IPS-NIHi7 (cell line): ENCODE data around the gene JAGN1.
"Not testable (repeated sequence)": the region's sequence is repeated elsewhere in the genome, so short reads cannot be mapped to it uniquely, and the experiment has no call there.

Experiments
- DNase-seq: peaks from one replicate; pipeline ENCODE4 v3.0.0; 2012; ENCODE audit warnings: mixed read lengths; ENCODE audit errors: extremely low spot score

The JAGN1 gene

DNA sequence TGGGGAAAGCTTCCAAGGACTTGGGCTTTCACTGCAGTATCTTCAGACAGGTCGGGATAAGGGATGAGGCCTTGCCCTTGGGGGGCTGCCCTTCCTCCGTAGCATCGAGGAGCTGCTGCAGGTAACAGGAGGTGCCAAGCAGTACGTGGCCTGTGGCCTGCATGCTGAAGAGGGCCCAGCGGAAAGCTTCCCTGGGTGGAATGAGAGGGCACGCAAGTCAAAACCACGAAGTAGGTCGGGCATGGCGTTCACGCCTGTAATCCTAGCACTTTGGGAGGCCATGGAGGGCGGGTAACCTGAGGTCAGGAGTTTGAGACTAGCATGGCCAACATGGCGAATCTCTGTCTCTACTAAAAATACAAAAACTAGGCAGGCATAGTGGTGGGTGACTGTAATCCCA lies 23.3 kb upstream of the JAGN1 start:
- DNase-seq, result no peak

DNA sequence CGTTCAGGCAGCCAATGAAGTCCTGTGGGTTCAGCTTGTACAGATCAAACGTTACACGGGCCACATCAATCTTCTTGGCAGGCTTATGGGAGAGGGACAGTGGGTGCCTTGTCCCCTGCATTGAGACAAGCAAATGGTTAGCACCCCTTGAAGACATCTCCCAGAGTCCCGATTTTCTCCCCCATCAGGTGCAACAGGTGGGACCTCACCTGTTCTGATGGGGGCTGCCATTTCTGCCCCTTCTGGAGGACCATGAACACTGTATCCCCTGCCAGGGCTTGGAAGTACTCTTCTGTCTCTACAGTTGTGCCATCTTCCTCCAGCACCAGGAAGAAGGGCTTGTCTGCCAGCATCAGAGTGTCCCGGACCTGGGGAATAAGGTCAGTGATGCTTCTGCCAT lies 20.5 kb upstream of the JAGN1 start:
- no peak for DNase-seq

DNA sequence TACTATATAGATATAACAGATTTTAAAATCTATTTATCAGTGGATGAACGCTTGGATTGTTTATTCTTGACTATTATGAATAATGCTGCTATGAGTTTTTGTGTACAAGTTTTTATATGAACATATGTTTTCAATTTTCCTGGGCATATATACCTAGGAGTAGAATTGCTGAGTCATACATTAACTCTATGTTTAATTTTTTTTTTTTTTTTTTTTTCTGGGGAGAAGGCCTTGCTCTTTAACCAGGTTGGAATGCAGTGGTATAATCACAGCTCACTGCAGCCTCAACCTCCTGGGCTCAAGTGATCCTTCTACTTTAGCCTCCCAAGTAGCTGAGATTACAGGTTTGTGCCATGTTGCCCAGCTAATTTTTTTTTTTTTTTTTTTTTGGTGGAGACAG lies 19.4 kb upstream of the JAGN1 start:
- no peak for DNase-seq

DNA sequence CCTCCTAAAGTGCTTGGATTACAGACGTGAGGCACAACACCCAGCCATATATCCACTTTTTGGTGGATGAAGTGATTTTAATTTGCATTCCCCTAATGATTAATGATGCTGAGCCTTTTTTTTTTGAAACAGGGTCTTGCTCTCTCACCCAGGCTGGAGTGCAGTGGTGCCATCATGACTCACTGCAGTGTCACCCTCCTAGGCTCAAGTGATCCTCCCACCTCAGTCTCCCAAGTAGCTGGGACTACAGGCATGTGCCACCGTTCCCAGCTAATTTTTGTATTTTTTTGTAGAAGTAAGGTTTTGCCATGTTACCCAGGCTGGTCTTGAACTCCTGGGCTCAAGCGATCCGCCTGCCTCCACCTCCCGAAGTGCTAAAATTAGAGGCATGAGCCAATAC lies 18.3 kb upstream of the JAGN1 start:
- DNase-seq, result not testable (repeated sequence)

DNA sequence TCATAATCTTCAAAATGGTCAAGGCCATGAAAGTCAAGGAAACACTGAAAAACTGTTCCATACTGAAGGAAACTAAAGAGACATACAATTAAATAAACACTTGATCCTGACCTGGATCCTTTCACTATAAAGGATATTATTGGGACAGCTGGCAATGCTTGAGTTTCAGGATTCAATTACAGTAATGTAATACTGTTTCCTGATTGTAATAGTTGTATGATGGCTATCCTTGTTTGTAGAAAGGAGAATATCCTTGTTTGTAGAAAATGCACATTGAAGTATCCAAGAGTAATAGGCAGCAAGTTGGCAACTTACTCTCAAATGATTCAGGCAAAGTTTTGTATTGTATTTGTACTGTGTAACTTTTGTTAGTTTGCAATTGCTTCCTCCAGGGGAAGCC lies 15.0 kb upstream of the JAGN1 start:
- no peak for DNase-seq

- not testable (repeated sequence) for DNase-seq
These were observed 14.2 kb upstream of the JAGN1 start for GRCh38 chr3:9876255-9876654.

DNA sequence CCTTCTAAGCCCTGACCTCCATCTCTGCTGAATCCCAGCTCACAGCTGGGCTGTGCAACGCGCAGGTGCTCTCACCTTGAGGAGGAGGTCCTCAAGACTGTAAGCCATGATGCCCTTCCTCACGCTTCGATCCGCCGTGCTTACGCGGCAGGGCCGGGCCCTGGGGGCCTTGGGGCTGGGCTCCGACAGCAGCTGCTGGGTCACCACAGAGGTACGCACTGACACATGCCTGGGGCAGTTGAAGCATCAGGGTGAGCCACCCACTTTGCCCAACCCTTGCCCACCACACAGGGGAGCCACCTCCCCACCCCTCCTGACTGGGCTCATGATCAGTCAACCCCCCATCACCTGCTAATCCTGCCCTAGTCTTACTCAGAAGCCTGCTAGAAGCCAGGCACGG lies 13.4 kb upstream of the JAGN1 start:
- no peak for DNase-seq

DNA sequence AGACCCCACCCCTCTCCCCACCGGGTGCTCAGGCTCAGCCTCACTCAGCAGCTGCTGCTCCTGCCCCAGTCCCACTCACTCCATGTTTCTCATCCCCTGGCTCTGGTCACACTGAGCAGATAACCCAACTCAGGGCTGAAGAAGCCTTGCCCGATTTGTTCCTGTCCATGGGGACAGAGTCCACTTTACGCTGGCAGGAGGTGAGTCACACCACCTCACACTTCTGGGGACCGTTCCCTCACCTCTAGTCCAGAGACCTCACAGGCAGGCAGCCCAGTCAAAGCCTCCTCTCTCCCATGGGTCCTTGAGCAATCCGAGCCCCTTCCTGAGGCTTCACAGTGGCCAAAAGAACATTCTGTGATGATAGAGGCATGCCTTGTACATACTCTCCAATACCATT lies 11.7 kb upstream of the JAGN1 start:
- DNase-seq, result no peak

DNA sequence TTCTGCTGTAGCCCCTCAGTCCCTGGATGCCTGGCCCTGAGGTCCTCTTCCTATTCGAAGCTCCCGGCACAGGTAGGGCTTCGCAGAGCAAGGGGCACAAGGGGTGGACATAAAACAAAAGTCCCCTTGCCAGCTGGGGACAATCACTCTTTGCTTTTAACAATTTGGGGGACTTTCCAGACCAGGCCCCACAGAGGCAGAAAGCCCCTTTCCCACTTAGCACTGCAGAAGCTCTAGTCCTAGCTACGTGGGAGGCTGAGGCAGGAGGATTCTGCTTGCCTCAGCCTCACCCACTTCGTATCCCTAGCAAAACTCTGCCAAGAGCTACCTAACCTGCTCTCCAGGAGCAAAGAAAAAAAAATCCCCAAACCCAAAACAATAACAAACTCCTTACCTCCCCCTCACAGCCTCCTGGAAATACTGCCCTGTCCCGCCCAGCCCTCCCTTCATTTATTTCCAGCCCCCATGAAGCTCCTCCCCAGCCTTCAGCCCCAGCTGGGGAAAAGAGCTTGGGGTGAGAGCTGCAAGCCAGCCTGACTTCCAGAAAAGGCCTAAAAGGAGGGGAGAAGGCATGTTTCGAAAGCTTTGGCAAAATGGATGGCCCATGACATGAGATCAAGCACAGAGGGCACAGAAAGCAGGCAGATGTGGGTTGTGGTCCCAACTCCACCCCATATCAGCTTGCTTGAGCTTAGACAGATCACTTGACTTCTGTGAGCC lies 10.4 kb upstream of the JAGN1 start, which contains the start of gene CIDEC:
Gene CIDEC (minus strand): TSS at position 424 of the 720 bp plus-strand sequence. CDS start 1,767 bp downstream, outside the sequence.
- no peak for DNase-seq

GRCh38 chr3:9881441-9881840 lies 9.0 kb upstream of the JAGN1 start:
- no peak for DNase-seq

GRCh38 chr3:9883706-9884554 lies 6.5 kb upstream of the JAGN1 start:
- DNase-seq, result no peak

DNA sequence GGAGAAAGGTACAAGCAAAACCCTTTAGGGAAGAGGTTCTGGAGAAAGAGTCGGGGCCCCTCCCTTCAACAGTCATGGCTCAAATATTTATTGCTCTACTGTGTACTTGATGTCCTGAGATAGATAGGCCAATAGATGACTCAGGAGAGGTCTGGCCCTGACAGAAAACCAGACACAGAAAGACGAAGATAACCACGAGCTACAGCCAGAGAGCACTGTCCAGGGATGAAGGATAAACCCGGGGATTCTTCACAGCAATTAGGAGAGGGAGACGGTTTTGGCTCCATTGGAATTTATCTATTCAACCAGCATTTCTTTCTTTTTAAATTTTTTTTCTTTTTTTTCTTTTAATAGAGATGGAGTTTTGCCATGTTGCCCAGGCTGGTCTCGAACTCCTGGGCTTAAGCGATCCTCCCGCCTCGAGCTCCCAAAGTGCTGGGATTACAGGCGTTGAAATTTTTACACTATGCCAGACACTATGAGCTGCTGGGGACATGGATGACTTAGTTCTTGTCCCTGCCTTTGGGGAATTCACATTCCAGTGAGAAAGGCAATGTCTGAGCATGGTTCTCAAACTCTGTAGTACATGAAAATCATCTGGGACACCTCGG lies 5.8 kb upstream of the JAGN1 start:
- no peak for DNase-seq

GRCh38 chr3:9886328-9886727 lies 4.1 kb upstream of the JAGN1 start:
- DNase-seq, result no peak

GRCh38 chr3:9887480-9887879 lies 2.9 kb upstream of the JAGN1 start:
- no peak for DNase-seq

DNA sequence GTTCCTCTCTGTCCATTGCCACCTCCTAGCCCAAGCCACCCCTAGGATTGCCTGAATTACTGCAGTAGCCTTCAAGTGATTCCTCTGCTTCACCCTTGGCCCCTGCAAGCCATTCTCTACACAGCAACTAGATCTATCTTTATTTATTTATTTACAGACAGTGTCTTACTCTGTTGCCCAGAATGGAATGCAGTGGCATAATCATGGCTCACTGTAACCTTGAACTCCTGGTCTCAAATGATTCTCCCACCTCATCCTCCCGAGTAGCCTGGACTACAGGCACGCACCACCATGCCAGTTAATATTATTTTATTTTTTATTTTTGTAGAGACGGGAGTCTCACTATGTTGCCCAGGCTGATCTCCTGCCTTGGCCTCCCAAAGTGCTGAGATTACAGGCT lies 1.9 kb upstream of the JAGN1 start:
- DNase-seq, result no peak

DNA sequence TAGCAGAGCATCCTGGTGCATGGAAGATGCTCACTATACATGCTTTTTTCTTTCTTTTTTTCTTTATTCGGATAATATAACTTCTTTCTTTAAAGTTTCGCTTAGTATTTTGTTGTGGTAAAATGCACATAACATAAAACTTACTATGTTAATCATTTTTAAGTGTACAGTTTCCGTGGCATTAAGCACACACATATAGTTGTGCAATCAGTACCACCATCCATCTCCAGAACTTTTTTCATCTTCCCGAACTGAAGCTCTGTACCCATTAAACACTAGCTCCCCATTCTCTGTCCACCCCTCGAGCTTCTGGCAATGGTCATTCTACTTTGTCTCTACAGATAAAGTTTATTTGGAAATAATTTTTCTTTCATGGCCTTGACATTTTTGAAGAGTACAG lies 1.0 kb upstream of the JAGN1 start:
- DNase-seq, result no peak

GRCh38 chr3:9891072-9891622 lies 737 bp downstream of the JAGN1 start:
- no peak for DNase-seq

GRCh38 chr3:9893739-9894138 lies 3.3 kb downstream of the JAGN1 start:
- DNase-seq, result no peak

DNA sequence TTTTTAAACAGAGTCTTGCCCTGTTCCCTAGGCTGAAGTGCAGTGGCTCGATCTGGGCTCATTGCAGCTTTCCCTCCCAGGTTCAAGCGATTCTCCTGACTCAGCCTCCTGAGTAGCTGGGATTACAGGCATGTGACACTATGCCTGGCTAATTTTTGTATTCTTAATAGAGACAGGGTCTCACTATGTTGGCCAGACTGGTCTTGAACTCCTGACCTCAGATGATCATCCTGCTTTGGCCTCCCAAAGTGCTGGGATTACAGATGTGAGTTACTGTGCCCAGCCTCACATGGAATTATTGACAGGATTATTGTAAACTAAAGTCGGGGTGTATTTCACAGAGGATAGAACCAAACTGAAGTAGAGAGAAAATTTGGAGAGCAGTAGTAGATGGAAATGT lies 5.3 kb downstream of the JAGN1 start:
- DNase-seq, result not testable (repeated sequence)

DNA sequence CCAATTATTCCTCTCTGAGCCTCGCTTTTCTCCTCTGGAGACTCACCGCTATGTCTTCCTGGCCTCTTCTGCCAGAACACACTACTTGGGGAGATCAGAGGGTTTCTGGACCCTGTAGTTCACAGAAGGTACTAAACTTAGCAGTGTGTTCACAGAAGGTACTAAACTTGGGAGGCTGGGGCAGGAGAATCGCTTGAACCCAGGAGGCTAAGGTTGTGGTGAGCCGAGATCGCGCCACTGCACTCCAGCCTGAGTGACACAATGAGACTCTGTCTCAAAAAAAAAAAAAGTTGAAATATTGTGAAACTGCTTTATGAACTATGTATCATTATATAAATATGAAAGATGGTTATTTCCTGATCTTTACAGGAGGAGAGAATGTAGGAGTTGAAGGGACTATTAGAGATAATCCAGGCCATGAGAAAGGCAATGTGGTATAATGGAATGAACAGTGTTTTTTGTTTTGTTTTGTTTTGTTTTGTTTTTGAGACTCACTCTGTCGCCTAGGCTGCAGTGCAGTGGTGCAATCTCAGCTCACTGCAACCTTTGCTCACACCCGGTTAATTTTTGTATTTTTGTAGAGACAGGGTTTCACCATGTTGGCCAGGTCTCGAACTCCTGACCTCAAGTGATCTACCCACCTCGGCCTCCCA lies 6.5 kb downstream of the JAGN1 start:
- DNase-seq, result not testable (repeated sequence)

DNA sequence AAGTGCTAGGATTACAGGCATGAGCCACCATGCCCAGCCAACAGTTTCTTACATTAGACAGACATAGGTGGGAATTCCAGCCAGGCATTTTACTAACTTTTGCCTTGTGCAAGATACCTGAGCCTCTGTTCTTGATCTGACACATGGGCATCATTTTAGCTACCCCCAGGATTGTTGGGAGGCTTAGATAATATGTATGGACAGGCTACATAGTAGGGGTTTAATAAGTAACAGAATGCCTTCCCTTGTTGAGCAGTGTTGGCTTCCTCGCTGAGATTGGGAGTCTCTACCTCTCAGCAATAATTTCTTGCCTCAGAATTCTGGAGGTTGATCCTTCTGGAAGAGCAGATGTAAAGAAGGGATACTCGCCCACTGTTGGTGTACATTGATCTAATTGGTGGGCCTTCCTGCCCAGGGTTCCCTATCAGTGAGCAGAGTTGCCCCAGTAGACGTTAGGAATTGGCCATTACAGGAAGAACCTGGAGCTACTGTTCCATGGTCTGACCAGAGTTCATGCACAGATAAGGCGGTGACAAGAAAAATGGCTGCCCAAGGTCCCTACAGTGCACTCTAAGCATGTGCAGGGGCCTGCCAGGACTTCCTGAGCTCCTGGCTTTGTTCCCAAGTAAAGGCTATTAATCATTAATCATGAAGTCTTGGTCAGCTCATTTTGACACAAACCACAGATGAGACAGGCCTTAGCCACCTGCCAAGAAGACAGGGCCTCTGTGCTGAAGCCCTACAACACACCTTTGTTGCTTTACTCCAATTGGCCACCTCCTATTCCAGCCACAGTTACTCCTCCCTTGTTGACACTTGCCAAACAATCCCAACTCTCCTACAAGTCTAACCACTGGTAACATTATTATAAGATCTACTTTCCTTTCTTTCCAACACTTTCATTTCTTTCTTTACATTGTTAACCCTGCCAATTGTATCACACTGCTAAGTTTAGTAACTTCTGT lies 7.3 kb downstream of the JAGN1 start:
- DNase-seq, result no peak
